ENCODE results near the gene ZFP69B. TPM values are rescaled to one million over a fixed set of nuclear protein-coding genes. Genes with fewer than 3 reads are reported as not detected.

Gene ZFP69B
- polyA plus RNA-seq, 3 donors: 5.1 to 5.8 (median 5.7) TPM

Other genes with a start within 250 kb of the ZFP69B start
- gene TMCO2, start 202.5 kb upstream of the ZFP69B start, polyA plus RNA-seq (ENCODE audit: insufficient read length in 3 of 3): not detected
- 10 to 100 TPM; 48.5 to 56.5 (median 49.7) TPM for gene ZMPSTE24, start 192.2 kb upstream of the ZFP69B start, polyA plus RNA-seq (ENCODE audit: insufficient read length in 3 of 3)
- 10 to 100 TPM; 19.4 to 32.6 (median 31.3) TPM for gene COL9A2, start 133.2 kb upstream of the ZFP69B start, polyA plus RNA-seq (ENCODE audit: insufficient read length in 3 of 3)
- gene SMAP2, start 76.7 kb upstream of the ZFP69B start, polyA plus RNA-seq (ENCODE audit: insufficient read length in 3 of 3): 10 to 100 TPM; 22.8 to 25.2 (median 24.9) TPM
- gene ZFP69, start 26.8 kb downstream of the ZFP69B start, polyA plus RNA-seq (ENCODE audit: insufficient read length in 3 of 3): 10 to 100 TPM in 1 of 3 donors, 1 to 10 TPM in 2; 5.6 to 10.4 (median 7.3) TPM
- 10 to 100 TPM; 10.5 to 14.6 (median 13.4) TPM for gene EXO5, start 58.3 kb downstream of the ZFP69B start, polyA plus RNA-seq (ENCODE audit: insufficient read length in 3 of 3)
- 10 to 100 TPM; 10.1 to 14.3 (median 13.6) TPM for gene ZNF684, start 81.2 kb downstream of the ZFP69B start, polyA plus RNA-seq (ENCODE audit: insufficient read length in 3 of 3)
- 1 to 10 TPM; 1.9 to 2.2 (median 1.9) TPM for gene RIMS3, start 215.2 kb downstream of the ZFP69B start, polyA plus RNA-seq (ENCODE audit: insufficient read length in 3 of 3)
- gene NFYC, start 241.2 kb downstream of the ZFP69B start, polyA plus RNA-seq (ENCODE audit: insufficient read length in 3 of 3): 100 to 1,000 TPM in 2 of 3 donors, 10 to 100 TPM in 1; 95.0 to 121 (median 116) TPM

Measured in renal pelvis (tissue), 3 donors.